ENCODE measurements around the gene B4GALT7.

B4GALT7 gene

DNA sequence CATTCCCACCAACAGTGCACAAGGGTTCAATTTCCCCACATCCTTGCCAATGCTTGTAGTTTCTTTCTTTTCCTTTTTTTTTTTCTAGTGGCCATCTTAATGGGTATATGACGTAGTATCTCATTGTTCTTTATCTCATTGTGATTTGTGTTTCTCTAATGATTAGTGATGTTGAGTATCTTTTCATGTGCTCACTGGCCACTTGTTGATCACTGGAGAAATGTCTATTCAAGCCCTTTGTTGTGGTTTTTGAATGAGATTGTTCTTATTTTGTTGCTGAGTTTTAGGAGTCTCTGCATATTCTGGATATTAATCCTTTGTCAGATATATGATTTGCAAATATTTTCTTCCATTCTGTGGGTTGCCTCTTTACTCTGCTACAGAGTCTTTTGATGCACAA lies 9.5 kb upstream of the B4GALT7 start:
- TF ChIP-seq FOXP2 (optimal IDR thresholded peaks at IDR 0.05; ENCODE audit: borderline replicate concordance, extremely low read depth, extremely low read length, insufficient read depth) = no peak
- no peak for TF ChIP-seq SIN3A (IDR thresholded peaks at IDR 0.05; ENCODE audit: borderline replicate concordance, insufficient read depth, low read length)
- TF ChIP-seq TAF1 (IDR thresholded peaks at IDR 0.05; ENCODE audit: borderline replicate concordance, insufficient read depth, low read length) = no peak
- no peak for TF ChIP-seq POLR2AphosphoS5 (IDR thresholded peaks at IDR 0.05; ENCODE audit: low read depth, low read length)
- TF ChIP-seq REST (IDR thresholded peaks at IDR 0.05; ENCODE audit: insufficient read depth in 1 of 2, low read depth in 2 of 2, low read length in 2 of 2) = no peak

GRCh38 chr5:177591690-177592009 lies 8.3 kb upstream of the B4GALT7 start:
- TF ChIP-seq REST (IDR thresholded peaks at IDR 0.05; ENCODE audit: insufficient read depth in 1 of 2, low read depth in 2 of 2, low read length in 2 of 2) (no peak), POLR2AphosphoS5 (IDR thresholded peaks at IDR 0.05; ENCODE audit: low read depth, low read length) (no peak), SIN3A (IDR thresholded peaks at IDR 0.05; ENCODE audit: borderline replicate concordance, insufficient read depth, low read length) (no peak), FOXP2 (optimal IDR thresholded peaks at IDR 0.05; ENCODE audit: borderline replicate concordance, extremely low read depth, extremely low read length, insufficient read depth) (no peak), TAF1 (IDR thresholded peaks at IDR 0.05; ENCODE audit: borderline replicate concordance, insufficient read depth, low read length) (no peak)

DNA sequence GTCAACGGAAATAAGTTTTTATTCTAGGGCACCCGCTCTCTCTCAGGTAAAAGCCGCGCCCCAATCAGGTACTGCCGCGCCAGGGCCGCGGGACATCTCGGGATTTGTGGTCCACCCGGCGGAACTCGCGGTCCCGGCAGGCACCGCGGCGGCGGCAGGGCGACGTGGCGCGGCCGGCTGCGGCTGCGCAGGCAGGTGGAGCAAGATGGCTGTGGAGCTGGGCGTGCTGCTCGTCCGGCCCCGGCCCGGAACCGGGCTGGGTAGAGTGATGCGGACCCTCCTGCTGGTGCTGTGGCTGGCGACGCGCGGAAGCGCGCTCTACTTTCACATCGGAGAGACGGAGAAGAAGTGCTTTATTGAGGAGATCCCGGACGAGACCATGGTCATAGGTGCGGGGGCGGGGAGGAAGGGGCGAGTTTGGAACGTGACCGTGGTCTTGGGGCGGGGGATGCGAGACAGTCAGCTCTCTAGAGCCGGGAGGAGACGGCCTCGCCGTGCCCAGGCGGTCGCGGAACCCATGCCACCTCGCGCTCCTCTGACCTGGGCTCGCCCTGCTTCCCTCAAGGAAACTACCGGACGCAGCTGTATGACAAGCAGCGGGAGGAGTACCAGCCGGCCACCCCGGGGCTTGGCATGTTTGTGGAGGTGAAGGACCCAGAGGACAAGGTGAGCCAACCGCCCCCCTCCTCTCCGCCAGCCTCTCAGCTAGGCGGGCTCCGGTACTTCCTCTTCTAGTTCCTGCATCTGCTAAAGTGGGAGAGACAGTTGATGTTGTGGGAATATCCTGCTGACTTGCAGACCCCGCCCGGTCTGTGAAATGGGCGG lies 7.7 kb upstream of the B4GALT7 start, which contains the start of gene TMED9:
TMED9 (plus strand) TSS at position 194 of the 825 bp plus-strand sequence; CDS start at position 206, 12 bp downstream.
- TF ChIP-seq FOXP2 (optimal IDR thresholded peaks at IDR 0.05; ENCODE audit: borderline replicate concordance, extremely low read depth, extremely low read length, insufficient read depth) (peak; percentile 81), POLR2AphosphoS5 (IDR thresholded peaks at IDR 0.05; ENCODE audit: low read depth, low read length) (peak; percentile 87), TAF1 (IDR thresholded peaks at IDR 0.05; ENCODE audit: borderline replicate concordance, insufficient read depth, low read length) (peak; percentile 86; the same call in 1 of the 2 replicates), REST (IDR thresholded peaks at IDR 0.05; ENCODE audit: insufficient read depth in 1 of 2, low read depth in 2 of 2, low read length in 2 of 2) (no peak), SIN3A (IDR thresholded peaks at IDR 0.05; ENCODE audit: borderline replicate concordance, insufficient read depth, low read length) (no peak; the same call in 1 of the 2 replicates)

GRCh38 chr5:177592905-177593304 lies 7.0 kb upstream of the B4GALT7 start:
- no peak for TF ChIP-seq REST (IDR thresholded peaks at IDR 0.05; ENCODE audit: insufficient read depth in 1 of 2, low read depth in 2 of 2, low read length in 2 of 2)
- no peak for TF ChIP-seq POLR2AphosphoS5 (IDR thresholded peaks at IDR 0.05; ENCODE audit: low read depth, low read length)
- no peak for TF ChIP-seq TAF1 (IDR thresholded peaks at IDR 0.05; ENCODE audit: borderline replicate concordance, insufficient read depth, low read length)
- no peak for TF ChIP-seq SIN3A (IDR thresholded peaks at IDR 0.05; ENCODE audit: borderline replicate concordance, insufficient read depth, low read length)
- no peak for TF ChIP-seq FOXP2 (optimal IDR thresholded peaks at IDR 0.05; ENCODE audit: borderline replicate concordance, extremely low read depth, extremely low read length, insufficient read depth)
